Breast epithelium (tissue), 3 donors: ENCODE results near the gene MBD4.

ENCODE experiments used
- CTCF ChIP-seq, 3 donors: fragments of 450-650 bp; IDR thresholded peaks; one replicate each; pipeline ENCODE4 v1.5.1; 2016 to 2017; ENCODE audit warnings: antibody characterized with exemption in 3 of 3, mild to moderate bottlenecking in 3 of 3, moderate library complexity in 3 of 3
- POLR2AphosphoS5 ChIP-seq, 3 donors: sonication (generic); formaldehyde crosslinking; IDR thresholded peaks; one replicate each; pipeline ENCODE4 v1.6.1; 2017; ENCODE audit warnings: antibody characterized with exemption in 3 of 3

GRCh38 chr3:129428007-129428375 lies 11.8 kb downstream of the MBD4 start:
- TF ChIP-seq POLR2AphosphoS5 (IDR thresholded peaks at IDR 0.05) (no peak), CTCF (IDR thresholded peaks at IDR 0.05) (no peak)
